ENCODE data around the gene CFAP65. TPM values are rescaled to one million over a fixed set of nuclear protein-coding genes. Genes with fewer than 3 reads are reported as not detected.

The CFAP65 gene
- total RNA-seq, 1 donor from 2014 or later: not detected

- no peaks in the 10 kb centered on the region for H3K36me3 Mint-ChIP-seq (ENCODE audit: low read depth)
- DNase-seq (ENCODE audit: low spot score): peak; percentile 63
- peak overlapping the region; percentile 21 for H3K4me3 Mint-ChIP-seq (ENCODE audit: low read depth)
- peaks cover 73% of the 10 kb centered on the region for H3K27me3 Mint-ChIP-seq (ENCODE audit: low read depth)
- intact Hi-C loops (cut with micrococcal nuclease): loop anchor here (2.0 kb wide), 1 partner anchor 63 kb away; no protein-coding TSS in a partner anchor
- H3K4me1 Mint-ChIP-seq (ENCODE audit: low read depth): peaks cover 2% of the 10 kb centered on the region
- no peak overlapping the region for H3K27ac Mint-ChIP-seq
- no peaks in the 10 kb centered on the region for H3K9me3 Mint-ChIP-seq
Measured at GRCh38 chr2:218995972-218996711, 45.2 kb downstream of the CFAP65 start.

- Mint-ChIP-seq H3K27ac (no peak overlapping the region), H3K4me1 (ENCODE audit: low read depth) (peaks cover 2% of the 10 kb centered on the region), H3K4me3 (ENCODE audit: low read depth) (no peak overlapping the region), H3K27me3 (ENCODE audit: low read depth) (peaks cover 75% of the 10 kb centered on the region), H3K9me3 (no peaks in the 10 kb centered on the region), H3K36me3 (ENCODE audit: low read depth) (no peaks in the 10 kb centered on the region)
- no peak for DNase-seq (ENCODE audit: low spot score)
- intact Hi-C loops (cut with micrococcal nuclease): loop anchor here (2.0 kb wide), 1 partner anchor 63 kb away; no protein-coding TSS in a partner anchor
Measured at GRCh38 chr2:218995561-218995960, 45.8 kb downstream of the CFAP65 start.

GRCh38 chr2:218993345-218994315 lies 47.7 kb downstream of the CFAP65 start, which contains the start of gene CRYBA2:
CRYBA2 (minus strand) TSS chr2:218993422; CDS start chr2:218993176, 246 bp downstream.
- Mint-ChIP-seq H3K36me3 (ENCODE audit: low read depth) (no peaks in the 10 kb centered on the region), H3K9me3 (no peaks in the 10 kb centered on the region), H3K4me3 (ENCODE audit: low read depth) (no peak within 1 kb of the TSS), H3K27ac (no peak within 1 kb of the TSS), H3K4me1 (ENCODE audit: low read depth) (peaks cover 2% of the 10 kb centered on the region), H3K27me3 (ENCODE audit: low read depth) (peaks cover 82% of the 10 kb centered on the region)
- DNase-seq (ENCODE audit: low spot score): no peak
- intact Hi-C loops (cut with micrococcal nuclease): loop anchor here (2.0 kb wide), 1 partner anchor 65 kb away; no protein-coding TSS in a partner anchor

GRCh38 chr2:218992703-218993344 lies 48.5 kb downstream of the CFAP65 start:
- intact Hi-C loops (cut with micrococcal nuclease): no loop called here
- peaks cover 2% of the 10 kb centered on the region for H3K4me1 Mint-ChIP-seq (ENCODE audit: low read depth)
- H3K36me3 Mint-ChIP-seq (ENCODE audit: low read depth): no peaks in the 10 kb centered on the region
- peaks cover 78% of the 10 kb centered on the region for H3K27me3 Mint-ChIP-seq (ENCODE audit: low read depth)
- no peak for DNase-seq (ENCODE audit: low spot score)
- no peak overlapping the region for H3K4me3 Mint-ChIP-seq (ENCODE audit: low read depth)
- no peak overlapping the region for H3K27ac Mint-ChIP-seq
- no peaks in the 10 kb centered on the region for H3K9me3 Mint-ChIP-seq

- intact Hi-C loops (cut with micrococcal nuclease): no loop called here
- no peak overlapping the region for H3K4me3 Mint-ChIP-seq (ENCODE audit: low read depth)
- H3K27me3 Mint-ChIP-seq (ENCODE audit: low read depth): peaks cover 80% of the 10 kb centered on the region
- no peak for DNase-seq (ENCODE audit: low spot score)
- H3K36me3 Mint-ChIP-seq (ENCODE audit: low read depth): no peaks in the 10 kb centered on the region
- no peak overlapping the region for H3K27ac Mint-ChIP-seq
- H3K9me3 Mint-ChIP-seq: no peaks in the 10 kb centered on the region
- peaks cover 2% of the 10 kb centered on the region for H3K4me1 Mint-ChIP-seq (ENCODE audit: low read depth)
Measured at GRCh38 chr2:218992196-218992595, 49.1 kb downstream of the CFAP65 start.

GRCh38 chr2:218991674-218992168 lies 49.6 kb downstream of the CFAP65 start:
- H3K9me3 Mint-ChIP-seq: no peaks in the 10 kb centered on the region
- H3K27me3 Mint-ChIP-seq (ENCODE audit: low read depth): peaks cover 82% of the 10 kb centered on the region
- intact Hi-C loops (cut with micrococcal nuclease): no loop called here

GRCh38 chr2:218990612-218991011 lies 50.7 kb downstream of the CFAP65 start:
- DNase-seq (ENCODE audit: low spot score): no peak
- intact Hi-C loops (cut with micrococcal nuclease): no loop called here
- Mint-ChIP-seq H3K27ac (no peak overlapping the region), H3K36me3 (ENCODE audit: low read depth) (no peaks in the 10 kb centered on the region), H3K4me3 (ENCODE audit: low read depth) (no peak overlapping the region), H3K9me3 (no peaks in the 10 kb centered on the region), H3K4me1 (ENCODE audit: low read depth) (no peaks in the 10 kb centered on the region), H3K27me3 (ENCODE audit: low read depth) (peaks cover 83% of the 10 kb centered on the region)

More at GRCh38 chr2:218991674-218992168, 49.6 kb downstream of the CFAP65 start:
- Mint-ChIP-seq H3K4me3 (ENCODE audit: low read depth) (no peak overlapping the region), H3K4me1 (ENCODE audit: low read depth) (peaks cover 2% of the 10 kb centered on the region), H3K27ac (no peak overlapping the region), H3K36me3 (ENCODE audit: low read depth) (no peaks in the 10 kb centered on the region)
- no peak for DNase-seq (ENCODE audit: low spot score)

GRCh38 chr2:218990052-218990451 lies 51.3 kb downstream of the CFAP65 start:
- Mint-ChIP-seq H3K27me3 (ENCODE audit: low read depth) (peaks cover 81% of the 10 kb centered on the region), H3K4me1 (ENCODE audit: low read depth) (no peaks in the 10 kb centered on the region), H3K27ac (no peak overlapping the region), H3K9me3 (no peaks in the 10 kb centered on the region), H3K4me3 (ENCODE audit: low read depth) (no peak overlapping the region), H3K36me3 (ENCODE audit: low read depth) (no peaks in the 10 kb centered on the region)
- no peak for DNase-seq (ENCODE audit: low spot score)
- intact Hi-C loops (cut with micrococcal nuclease): no loop called here

- Mint-ChIP-seq H3K9me3 (no peaks in the 10 kb centered on the region), H3K27me3 (ENCODE audit: low read depth) (peaks cover 78% of the 10 kb centered on the region)
- intact Hi-C loops (cut with micrococcal nuclease): loop anchor here (10.0 kb wide), 1 partner anchor 204 kb away; the partner anchor contains the start of gene CYP27A1
Measured at GRCh38 chr2:218988650-218989049, 52.7 kb downstream of the CFAP65 start.

GRCh38 chr2:218988164-218988563 lies 53.2 kb downstream of the CFAP65 start:
- H3K4me3 Mint-ChIP-seq (ENCODE audit: low read depth): no peak overlapping the region
- peaks cover 1% of the 10 kb centered on the region for H3K4me1 Mint-ChIP-seq (ENCODE audit: low read depth)
- H3K27ac Mint-ChIP-seq: no peak overlapping the region
- H3K27me3 Mint-ChIP-seq (ENCODE audit: low read depth): peaks cover 82% of the 10 kb centered on the region
- DNase-seq (ENCODE audit: low spot score): no peak
- H3K36me3 Mint-ChIP-seq (ENCODE audit: low read depth): no peaks in the 10 kb centered on the region
- intact Hi-C loops (cut with micrococcal nuclease): loop anchor here (10.0 kb wide), 1 partner anchor 203 kb away; the partner anchor contains the start of gene CYP27A1
- H3K9me3 Mint-ChIP-seq: no peaks in the 10 kb centered on the region

More at GRCh38 chr2:218988650-218989049, 52.7 kb downstream of the CFAP65 start:
- no peak overlapping the region for H3K4me3 Mint-ChIP-seq (ENCODE audit: low read depth)
- DNase-seq (ENCODE audit: low spot score): no peak
- H3K36me3 Mint-ChIP-seq (ENCODE audit: low read depth): no peaks in the 10 kb centered on the region
- H3K4me1 Mint-ChIP-seq (ENCODE audit: low read depth): peaks cover 1% of the 10 kb centered on the region
- H3K27ac Mint-ChIP-seq: no peak overlapping the region

GRCh38 chr2:218986148-218986761 lies 55.1 kb downstream of the CFAP65 start:
- intact Hi-C loops (cut with micrococcal nuclease): loop anchor here (10.0 kb wide), 1 partner anchor 201 kb away; the partner anchor contains the start of gene CYP27A1
- H3K27me3 Mint-ChIP-seq (ENCODE audit: low read depth): peaks cover 83% of the 10 kb centered on the region
- H3K27ac Mint-ChIP-seq: no peak overlapping the region
- peaks cover 2% of the 10 kb centered on the region for H3K4me1 Mint-ChIP-seq (ENCODE audit: low read depth)
- no peak for DNase-seq (ENCODE audit: low spot score)
- H3K9me3 Mint-ChIP-seq: no peaks in the 10 kb centered on the region
- H3K36me3 Mint-ChIP-seq (ENCODE audit: low read depth): no peaks in the 10 kb centered on the region
- no peak overlapping the region for H3K4me3 Mint-ChIP-seq (ENCODE audit: low read depth)
